Kidney tubule cell (primary cell): ENCODE measurements around the gene POU2AF1.

Experiments used
- DNase-seq: peaks from one replicate; pipeline ENCODE4 v3.0.0-alpha.2; 2018; ENCODE audit warnings: low spot score

Gene POU2AF1

GRCh38 chr11:111386611-111387150 lies 7.6 kb upstream of the POU2AF1 start:
- DNase-seq, result no peak

DNA sequence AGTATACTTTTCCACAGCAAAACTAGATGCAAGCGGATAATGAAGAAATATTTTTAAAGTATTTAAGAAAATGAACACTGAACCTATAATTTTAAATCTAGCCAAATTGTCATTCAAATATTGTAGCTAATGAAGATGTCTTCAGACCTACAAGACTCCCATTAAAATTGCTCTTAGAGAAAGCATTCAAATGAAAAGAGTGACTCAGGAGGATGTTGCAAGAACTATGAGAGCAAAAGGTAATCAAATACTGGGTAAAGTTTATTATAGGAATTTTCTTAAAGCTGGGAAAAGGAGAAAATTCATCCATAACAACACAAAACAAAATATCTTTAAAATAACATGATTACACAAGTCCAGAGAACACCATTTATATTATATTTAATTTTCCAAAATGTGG lies 5.4 kb upstream of the POU2AF1 start:
- no peak for DNase-seq

DNA sequence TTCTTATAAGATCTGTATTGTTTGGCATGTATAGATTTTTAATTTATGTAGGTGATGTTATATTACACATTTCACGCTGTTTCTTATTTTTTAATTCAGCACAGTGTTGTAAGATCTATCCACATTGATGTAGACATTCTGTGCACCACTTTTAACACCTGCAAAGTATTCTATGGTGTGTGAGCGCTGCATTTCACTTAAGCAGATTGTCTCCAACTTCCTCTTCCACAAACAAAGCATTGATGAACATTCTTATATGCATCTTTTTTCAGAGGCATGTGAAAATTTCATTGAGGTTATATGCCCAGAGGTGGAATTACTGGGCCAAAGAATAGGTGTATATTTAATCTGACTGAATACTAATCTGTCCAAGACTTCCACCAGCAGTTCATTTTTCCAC lies 3.4 kb upstream of the POU2AF1 start:
- DNase-seq, result no peak

DNA sequence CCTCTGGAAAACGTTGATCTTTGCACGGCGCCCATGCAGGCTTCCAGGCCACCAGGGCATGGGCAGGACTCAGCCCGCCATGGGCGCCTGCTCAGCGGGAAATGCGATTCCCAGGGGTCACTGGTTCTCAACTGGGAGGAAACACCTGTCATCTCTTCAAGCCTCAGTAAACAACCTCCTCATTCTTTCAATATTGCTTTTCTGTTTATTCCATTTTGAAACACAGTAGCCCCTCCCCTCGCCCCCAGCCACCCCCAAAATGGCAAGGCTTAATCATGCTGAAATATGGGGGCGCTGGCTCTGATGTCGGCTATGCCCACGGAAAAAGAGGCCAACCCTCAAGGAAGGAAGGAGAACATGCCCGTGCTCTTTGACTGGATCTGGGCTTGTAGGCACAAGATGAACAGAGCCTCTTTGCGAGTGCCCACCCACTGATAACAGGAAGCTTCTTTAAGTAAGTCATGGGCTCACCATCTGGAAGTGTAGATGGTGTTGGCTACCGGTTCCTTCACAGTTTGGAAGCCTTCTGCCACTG lies 594 bp upstream of the POU2AF1 start:
- no peak for DNase-seq

- no peak for DNase-seq
These were observed 752 bp downstream of the POU2AF1 start for GRCh38 chr11:111378185-111378860.

- no peak for DNase-seq
These were observed 2.7 kb downstream of the POU2AF1 start for GRCh38 chr11:111376181-111376871.

DNA sequence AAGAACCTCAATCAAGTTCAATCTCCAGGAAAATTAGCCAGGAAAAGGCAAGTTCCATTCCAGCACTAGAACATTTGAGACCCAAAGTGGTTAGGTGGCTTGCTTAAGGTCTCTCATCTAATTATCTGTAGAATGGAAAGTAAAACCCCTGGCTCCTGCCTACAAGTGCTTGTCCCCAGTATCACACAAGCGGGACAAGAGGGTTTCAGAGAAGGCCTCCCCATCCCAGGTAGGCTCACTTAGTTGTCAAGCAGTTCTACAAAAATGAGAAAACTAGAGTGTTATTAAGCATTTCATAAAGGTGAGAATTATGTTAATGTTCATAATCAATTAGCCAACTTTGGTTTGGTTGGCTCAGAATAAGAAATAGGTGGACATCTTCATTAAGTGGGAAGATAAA lies 5.5 kb downstream of the POU2AF1 start:
- no peak for DNase-seq

DNA sequence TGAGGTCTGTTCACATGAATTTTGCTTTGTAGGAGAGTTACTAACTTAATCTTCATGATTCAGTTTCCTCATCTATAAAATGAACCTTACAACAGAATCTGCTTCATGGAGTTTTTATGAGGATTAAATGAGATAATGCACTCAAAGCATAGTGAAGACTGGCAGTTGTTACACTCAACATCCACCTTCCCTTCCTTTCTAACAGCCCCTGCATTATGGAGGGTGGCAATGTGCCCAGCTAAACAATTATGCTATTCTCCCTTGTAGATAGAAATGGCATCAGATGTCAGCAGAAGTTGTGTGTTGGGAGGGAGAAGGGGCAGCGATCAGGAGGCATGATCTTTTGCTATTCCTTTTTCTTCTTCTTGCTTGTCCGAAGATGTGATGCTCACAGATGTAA lies 6.5 kb downstream of the POU2AF1 start:
- DNase-seq, result no peak

DNA sequence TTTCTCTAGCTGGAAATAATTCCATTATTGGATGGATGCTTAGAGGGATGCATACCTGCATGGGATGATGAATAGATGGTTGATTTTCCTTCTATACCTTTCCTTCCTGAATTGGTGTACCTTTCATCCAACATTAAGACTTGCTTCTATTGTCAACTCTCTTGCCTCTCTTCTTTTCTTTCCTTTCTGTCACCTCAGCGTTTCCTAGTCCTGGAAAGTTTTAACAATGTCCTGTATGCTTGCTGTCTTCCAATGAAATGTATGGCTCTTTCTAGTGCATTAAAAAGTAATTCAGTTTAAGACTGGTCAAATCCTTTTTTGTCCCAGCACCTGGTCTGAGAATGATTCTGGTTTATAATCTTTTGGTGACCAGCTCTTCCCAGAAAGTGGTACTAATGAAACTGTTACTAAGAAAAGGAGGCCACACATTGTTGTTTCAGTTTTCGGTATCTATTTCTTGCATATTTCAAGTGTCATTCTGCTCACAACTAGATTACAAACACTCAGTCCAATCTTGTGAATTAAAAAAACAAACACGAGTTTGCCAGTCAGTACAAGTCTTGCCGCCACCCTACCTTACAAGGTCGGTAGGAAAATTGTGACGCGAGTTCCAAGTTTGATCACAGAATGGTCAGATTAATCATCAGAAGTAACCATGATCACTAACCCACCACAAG lies 8.0 kb downstream of the POU2AF1 start:
- no peak for DNase-seq

GRCh38 chr11:111370270-111370901 lies 8.7 kb downstream of the POU2AF1 start:
- no peak for DNase-seq

- DNase-seq, result no peak
These were observed 10.9 kb downstream of the POU2AF1 start for GRCh38 chr11:111368285-111368560.

GRCh38 chr11:111367411-111368284 lies 11.4 kb downstream of the POU2AF1 start:
- DNase-seq, result no peak

DNA sequence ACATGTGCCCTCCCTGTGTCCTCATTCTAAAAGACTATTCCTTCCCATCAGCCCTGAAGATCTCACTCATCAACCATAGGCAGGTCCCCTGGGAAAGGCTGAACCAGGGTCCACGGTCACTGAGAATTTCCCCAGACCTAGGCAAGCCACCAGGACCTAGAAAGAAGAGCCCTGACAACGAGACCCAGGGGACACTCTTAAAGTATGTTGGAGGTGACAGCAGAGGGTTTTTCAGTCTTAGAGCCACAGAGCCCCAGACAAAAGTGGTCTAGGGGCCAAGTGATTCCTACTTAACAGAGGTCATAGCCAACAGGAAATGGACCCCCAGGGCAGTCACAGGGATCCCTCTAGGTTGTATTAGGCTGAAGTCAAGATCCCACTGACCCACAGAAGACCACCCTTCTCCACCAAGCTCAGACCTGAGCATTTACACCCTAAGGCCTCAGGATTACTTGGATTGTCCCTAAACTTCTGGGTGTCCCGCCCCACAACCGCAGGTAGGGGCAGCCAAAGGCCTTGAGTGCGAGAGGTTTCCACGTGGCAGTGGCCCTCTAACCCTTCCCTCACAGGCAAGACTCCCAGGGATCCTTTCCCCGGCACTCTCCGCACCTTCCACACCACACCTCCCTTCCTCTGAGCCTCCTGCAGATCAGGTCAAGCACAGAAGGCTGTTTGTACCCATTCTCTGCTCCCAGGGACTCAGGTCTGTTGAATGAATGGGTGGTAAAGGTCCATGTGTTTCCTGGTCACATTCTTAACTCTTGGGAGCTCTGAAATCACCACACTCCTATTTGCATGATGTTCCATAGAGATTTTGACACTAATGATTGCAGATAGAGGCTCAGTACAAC lies 12.3 kb downstream of the POU2AF1 start:
- DNase-seq, result no peak

GRCh38 chr11:111365722-111366559 lies 13.1 kb downstream of the POU2AF1 start:
- no peak for DNase-seq

DNA sequence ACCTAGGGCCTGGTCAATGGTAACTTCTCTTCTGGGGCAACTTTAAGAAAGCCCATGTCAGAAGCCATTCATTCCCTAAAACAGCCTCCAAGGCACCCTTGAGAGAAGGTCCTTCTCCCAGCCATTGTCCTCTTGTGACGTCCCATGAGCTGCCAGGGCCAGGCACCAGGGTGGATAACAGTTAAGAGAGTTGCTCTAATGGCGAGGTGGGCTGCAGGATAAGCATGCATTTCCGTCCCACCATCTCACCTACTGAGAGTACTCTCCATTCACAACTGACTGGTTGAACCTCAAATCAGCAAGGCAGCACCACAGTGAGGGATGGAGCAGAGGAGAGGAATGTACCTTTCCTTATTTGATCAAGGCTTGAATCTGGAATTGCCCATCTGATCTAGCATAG lies 14.6 kb downstream of the POU2AF1 start:
- DNase-seq, result no peak

DNA sequence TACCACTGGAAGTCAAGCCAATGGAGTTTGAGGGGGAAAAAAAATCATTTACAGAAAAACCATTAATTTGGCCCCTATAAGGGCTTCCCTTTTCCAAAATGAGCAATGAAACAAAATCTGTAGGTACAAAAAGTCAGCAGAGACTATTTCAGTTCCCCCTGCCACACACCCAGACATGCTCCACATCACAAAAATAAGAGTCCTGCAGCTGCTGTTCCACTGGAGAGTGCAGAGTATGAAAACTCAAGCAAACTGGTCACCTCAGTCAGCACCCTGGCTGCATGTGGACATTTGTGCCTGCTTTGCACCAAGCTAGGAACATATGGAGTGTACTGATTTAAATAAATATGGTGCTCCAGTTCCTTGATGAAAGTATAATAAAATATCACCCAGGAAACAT lies 15.1 kb downstream of the POU2AF1 start:
- DNase-seq, result no peak

GRCh38 chr11:111362887-111363411 lies 16.1 kb downstream of the POU2AF1 start:
- no peak for DNase-seq

- peak; percentile 13 for DNase-seq
These were observed 17.2 kb downstream of the POU2AF1 start for GRCh38 chr11:111361874-111362273.

GRCh38 chr11:111361052-111361801 lies 17.8 kb downstream of the POU2AF1 start:
- no peak for DNase-seq
